ENCODE data around the gene C1R.

Gene C1R

DNA sequence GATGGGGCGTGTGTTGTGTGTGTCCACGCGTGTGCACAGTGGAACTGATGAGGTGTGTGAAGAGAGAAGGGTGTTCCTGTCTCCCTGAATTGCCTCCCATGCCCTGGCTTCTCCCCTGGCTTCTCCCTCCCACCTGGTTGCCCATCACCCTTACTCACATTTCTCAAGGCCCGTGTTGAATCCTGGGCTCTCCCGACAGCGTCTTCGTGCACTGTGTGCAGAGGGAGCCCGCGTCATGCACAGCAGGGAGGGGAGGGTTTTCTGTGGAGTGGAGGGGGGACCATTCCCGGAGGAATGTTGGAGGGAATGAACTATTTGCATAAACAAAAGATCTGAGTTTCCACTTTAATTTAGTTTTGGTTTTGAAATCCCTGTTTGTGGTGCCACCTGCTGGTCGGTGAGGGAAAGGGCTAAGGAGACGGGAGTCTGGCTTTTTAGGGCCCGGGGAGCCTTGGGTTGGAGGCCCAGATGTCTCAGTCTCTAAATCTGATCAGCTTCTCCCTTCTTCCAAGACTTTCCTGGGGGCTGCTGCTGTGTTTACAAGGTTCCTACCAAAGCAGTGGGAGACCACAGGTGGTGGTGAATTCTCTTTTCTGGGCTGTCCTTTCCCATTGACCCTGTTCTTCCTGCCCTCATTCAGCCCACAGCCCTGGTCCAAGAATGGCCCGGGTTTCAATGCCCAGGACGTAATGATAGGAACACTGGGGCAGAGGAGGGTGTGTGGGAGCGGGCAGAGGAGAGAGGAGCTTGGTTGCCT, at the start of gene C1R:
Gene C1R, minus strand, starts transcription at position 217 of the 757 bp plus-strand sequence. Its CDS starts 57 bp downstream, at position 160.
- ATAC-seq: peak; percentile 67 to 79

- ATAC-seq: no peak
Observed at GRCh38 chr12:7141351-7142005, 49.2 kb upstream of the C1R start.

- no peak for ATAC-seq
Observed at GRCh38 chr12:7139200-7139599, 47.0 kb upstream of the C1R start.

GRCh38 chr12:7137908-7138307, 45.7 kb upstream of the C1R start:
- ATAC-seq: no peak

- no peak for ATAC-seq
Observed at GRCh38 chr12:7136676-7137075, 44.4 kb upstream of the C1R start.

DNA sequence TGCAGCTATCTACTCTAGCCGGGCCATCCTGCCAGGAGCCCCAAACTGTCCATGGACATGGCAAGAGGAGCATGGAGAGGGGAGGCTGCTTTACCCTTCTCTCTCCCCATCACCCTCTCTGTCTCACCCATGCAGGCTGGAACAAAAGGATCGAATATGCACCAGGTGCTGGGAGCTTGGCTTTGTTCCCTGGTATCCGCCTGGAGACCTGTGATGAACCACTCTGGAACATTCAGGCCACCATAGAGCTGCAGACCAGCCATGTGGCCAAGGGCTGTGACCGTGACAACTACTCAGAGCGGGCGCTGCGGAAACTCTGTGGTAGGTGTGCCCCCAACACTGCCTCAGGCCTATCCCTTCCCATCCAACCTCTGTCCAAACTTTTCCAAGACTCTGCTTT, 43.8 kb upstream of the C1R start:
- no peak for ATAC-seq

GRCh38 chr12:7134396-7135166, 42.3 kb upstream of the C1R start:
- ATAC-seq: no peak

DNA sequence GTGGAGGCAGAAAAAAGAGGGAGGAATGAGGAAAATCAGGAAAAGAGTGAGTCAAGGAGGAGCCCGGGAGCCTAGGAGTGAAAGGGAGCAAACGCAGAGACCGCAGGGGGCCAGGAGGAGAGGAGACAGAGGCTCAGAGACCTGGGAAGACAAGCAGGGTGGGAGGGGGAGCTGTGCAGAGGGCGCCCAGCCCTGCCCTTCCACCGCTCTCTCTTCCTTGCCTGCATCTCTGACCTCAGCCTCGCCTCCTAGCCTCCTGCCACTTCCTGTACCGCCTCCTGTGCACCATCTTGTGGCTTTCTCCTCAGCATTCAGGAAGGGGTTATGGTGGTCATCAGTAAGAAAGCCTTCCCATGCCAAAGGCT, 39.2 kb upstream of the C1R start:
- ATAC-seq: no peak

DNA sequence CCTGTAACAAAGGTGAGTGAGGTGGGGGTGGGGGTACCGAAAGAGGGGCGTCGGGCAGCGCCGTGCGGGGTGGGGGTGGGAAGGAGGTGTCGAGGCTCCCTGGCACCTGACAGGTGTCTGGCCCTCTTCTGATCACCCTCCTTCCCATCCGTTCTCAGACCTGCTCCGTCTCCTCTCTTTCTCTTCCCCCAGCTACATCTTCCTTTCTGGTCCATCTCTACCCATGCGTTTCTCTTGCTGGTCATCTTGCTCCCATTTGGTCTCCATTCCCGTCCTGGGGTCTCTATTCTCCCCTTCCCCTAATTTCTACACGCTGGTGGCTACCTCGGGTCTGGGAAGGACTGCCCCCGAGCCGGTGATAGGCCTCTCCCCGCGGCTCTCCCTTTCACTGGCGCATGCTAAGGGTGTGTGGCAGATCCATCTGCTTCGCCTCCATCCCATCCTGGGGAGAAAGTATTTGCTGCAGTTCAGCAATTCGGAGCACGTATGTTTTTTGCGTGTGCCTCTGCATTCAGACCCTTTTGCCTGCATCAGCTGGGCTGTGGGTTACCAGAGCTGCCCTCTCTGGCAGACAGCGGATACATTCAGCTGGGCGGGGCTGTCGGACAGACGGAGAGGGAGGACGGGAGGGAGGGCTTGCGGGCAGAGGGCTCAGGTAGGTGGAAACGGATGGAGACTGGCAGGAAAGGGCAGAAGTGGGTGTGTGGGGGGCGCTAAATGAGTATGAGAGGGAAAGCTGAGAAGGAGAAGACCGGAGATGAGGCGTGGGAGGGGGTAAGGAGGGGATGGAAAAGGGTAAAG, 38.7 kb upstream of the C1R start:
- peak; percentile 33 for ATAC-seq

GRCh38 chr12:7129872-7130691, 37.8 kb upstream of the C1R start, which contains the start of gene CLSTN3:
Gene CLSTN3, plus strand, starts transcription at chr12:7130371. Its CDS starts 278 bp downstream, at chr12:7130649.
- ATAC-seq: peak; percentile 85 to 87

DNA sequence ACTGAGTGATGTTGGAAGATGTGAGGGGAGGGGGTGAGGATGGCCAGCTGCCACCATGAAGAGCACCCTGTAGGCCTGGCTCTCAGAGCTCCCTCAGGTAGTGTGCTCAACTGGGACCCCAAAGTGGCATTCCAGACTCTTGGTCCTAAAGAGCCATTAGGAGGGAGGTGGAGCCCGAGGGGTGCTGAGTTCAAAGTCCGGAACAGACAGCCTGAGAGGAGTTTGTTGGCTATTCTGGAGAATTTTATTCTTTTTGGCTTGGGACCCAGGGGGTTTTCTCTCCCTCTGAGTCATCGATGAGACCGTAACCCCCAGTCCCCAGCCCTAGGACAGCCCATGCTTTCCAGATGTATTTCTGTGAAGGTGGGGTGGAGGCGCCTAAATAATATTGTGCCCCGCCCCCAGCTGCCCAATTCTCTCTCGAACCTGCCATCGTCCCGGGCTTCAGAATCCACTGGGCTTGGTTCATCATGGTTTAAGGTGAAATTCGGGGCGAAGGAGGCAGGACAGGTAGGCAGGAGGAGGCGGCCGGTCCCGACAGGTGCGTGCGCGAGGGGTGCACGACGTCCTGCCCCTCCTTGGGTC, 37.1 kb upstream of the C1R start:
- no peak for ATAC-seq

DNA sequence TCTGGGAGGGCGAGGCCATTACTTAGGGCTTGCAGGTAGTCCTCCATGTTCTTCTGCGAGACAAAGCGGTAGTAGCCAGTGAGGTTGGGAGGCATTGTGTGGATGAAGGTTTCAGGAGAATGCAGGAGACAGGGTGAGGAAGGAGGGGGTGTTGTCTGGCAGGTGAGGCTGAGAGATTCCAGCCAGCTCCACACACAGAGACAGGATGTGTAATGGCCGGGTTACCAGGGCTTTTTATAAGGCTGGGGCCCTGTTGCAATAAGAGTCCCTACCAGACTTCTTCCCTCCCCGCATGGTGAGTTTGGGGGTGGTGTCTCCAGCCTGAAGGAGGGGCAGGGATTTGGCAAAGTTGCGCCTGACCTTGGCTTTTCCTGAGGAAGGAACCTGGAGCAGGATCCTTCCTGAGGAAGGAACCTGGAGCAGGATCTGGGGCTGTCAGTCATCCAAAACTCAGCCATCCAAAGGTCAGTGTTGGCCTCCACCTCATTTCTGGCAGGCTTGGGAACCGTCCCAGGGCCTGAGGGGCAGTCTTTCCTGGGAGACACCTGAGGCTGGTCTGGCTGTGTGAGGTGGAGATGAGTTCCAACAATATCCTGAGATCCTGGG, 36.5 kb upstream of the C1R start, which contains the start of gene RBP5:
Gene RBP5, minus strand, starts transcription at position 209 of the 606 bp plus-strand sequence. Its CDS starts 114 bp downstream, at position 95.
- ATAC-seq: no peak

- no peak for ATAC-seq
Observed at GRCh38 chr12:7127916-7128626, 35.8 kb upstream of the C1R start.

GRCh38 chr12:7125632-7126227, 33.5 kb upstream of the C1R start:
- ATAC-seq: no peak

GRCh38 chr12:7123806-7124522, 31.7 kb upstream of the C1R start:
- no peak for ATAC-seq

- ATAC-seq: no peak
Observed at GRCh38 chr12:7122811-7123769, 30.8 kb upstream of the C1R start.

DNA sequence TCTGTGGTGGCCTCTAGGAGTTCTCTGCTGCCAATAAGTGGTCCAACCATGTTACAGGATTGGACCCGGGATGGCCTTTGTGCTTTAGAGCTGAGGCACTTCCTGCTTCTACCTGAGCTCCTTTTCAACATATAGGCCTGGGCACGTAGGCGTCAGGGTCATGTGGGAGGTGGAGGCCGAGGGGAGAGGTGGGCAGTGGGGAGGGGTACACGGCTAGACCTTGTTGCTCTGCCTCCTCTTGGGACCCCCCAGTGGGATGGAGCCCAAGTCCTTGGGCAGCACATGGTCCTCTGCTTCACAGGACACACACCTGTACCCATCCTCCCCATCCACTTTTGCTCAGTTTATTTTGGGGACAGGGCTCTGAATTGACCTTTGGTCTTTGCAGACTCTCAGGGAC, 29.1 kb upstream of the C1R start:
- ATAC-seq: no peak

- no peak for ATAC-seq
Observed at GRCh38 chr12:7120166-7120565, 27.9 kb upstream of the C1R start.
